HUDEP-2 (cell line): ENCODE data around the gene SLC22A4.

Experiments used
- DNase-seq, 76 experiments: peaks; one replicate each; lab custom pipeline; 2025; ENCODE audit not compliant: unreplicated experiment in 76 of 76; lab: John Stamatoyannopoulos, UW

The SLC22A4 gene

GRCh38 chr5:132272311-132273210, 21.6 kb upstream of the SLC22A4 start:
- peak in 61 of 76 experiments; percentile 3 to 74 (median 49) for DNase-seq

DNA sequence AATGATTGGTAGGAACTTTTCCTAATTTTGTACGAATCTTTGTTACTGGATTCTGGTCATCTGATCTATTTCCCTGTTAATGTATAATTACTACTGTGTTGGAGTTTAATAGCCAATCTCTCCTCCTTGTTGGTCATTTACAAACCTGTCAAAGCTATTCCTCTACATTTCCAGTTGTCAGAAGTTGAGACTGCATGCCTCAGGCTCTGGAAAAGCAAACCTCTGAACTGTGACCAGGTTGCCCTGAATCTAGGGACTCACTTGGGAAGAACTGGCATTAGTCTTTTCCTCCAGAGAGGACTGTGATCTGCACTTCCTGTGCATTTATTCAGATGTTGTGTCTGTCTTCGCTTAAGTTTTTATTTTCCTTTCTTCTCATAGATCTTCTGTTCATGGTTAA, 20.6 kb upstream of the SLC22A4 start:
- no peak for DNase-seq

DNA sequence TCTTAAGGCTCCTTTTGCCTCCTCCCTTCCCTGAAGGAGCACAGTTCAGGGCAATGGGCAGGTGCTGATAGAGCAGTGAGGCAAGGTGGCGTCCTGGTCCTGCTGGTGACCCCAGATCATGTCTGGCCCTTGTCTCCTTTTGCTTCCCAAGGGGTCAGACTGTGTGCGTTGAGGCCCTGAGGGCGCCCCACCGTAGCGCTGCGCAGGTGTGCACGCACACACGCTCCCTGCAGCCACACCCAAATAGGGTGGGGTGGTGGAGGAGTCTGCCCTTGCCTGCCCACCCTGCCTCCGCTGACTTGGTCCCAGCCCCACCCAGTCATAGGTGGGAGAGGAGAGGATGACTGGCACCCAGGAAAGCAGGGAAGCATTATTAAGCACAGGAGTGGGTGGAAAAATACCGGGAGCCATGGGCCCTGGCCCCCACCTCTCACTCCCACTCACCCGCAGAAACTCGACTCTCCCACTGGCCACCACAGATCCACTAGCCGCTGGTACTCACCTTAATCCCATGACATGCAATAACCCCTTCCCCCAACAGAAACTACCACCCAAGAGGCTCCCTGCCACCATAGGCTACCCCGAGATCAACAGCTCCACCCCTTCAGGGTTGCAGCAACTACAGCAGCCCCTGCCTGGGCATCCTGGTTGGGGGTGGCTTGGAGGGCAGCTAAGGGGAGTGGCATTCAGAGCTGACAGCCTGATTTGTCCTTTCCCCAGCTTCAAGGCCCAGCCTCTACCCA, 20.0 kb upstream of the SLC22A4 start:
- no peak for DNase-seq

DNA sequence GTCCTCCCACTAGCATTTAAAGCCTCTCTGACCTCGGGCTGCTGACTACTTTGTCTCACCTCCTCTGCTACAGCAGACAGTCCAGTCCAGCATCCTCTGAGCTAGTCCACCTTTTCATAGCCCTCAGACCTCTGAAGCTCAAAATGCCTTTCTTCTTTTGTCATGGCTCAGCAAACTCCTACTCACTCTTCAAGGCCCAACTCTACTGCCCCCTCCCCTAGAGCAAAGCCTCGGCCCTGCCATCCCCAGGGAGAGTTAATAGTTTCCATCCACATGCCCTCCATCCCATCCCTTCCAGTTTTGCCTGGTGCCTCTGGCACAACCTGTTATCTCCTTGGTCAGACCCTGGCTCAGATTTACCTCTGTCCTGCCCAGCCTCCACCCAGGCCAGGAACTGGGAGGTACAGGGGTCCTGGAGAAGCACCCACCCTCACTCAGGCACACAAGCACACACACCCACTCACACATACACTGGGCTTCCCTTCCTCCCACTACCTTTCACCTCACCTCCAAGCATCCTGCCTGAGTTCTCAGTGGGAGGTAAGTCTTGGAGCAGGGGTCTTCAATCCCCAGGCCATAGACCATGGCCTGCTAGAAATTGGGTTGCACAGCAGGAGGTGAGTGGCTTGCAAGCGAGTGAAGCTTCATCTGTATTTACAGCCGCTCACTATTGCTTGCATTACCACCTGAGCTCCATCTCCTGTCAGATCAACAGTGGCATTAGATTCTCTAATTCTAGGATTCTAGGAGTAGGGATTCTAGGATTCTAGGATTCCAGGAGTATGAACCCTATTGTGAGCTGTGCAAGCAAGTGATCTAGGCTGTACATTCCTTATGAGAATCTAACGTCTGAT, 18.6 kb upstream of the SLC22A4 start:
- no peak for DNase-seq

GRCh38 chr5:132277256-132277655, 16.9 kb upstream of the SLC22A4 start:
- DNase-seq: no peak

- no peak for DNase-seq
Measured at GRCh38 chr5:132277971-132278853, 16.0 kb upstream of the SLC22A4 start.

DNA sequence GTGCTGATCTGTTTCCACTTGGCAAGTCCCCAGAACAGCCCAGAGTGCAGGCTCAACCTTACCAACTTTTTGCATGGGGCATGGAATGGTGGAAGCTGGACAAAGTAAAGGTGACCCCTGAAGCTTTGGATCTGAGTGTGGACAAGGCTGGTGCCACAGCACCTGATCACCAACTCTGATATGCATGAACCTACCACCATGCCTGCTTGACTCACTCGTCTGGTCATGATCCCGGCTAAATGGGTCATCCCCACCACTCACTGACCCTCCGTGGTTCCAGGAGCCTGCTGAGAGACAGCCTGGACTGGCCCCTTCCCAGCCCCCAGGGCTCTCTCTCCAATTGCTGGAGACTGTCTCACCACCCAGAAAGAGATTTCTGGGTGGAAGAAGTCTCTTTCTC, 14.4 kb upstream of the SLC22A4 start:
- DNase-seq: no peak

GRCh38 chr5:132280371-132281240, 13.6 kb upstream of the SLC22A4 start:
- no peak for DNase-seq

DNA sequence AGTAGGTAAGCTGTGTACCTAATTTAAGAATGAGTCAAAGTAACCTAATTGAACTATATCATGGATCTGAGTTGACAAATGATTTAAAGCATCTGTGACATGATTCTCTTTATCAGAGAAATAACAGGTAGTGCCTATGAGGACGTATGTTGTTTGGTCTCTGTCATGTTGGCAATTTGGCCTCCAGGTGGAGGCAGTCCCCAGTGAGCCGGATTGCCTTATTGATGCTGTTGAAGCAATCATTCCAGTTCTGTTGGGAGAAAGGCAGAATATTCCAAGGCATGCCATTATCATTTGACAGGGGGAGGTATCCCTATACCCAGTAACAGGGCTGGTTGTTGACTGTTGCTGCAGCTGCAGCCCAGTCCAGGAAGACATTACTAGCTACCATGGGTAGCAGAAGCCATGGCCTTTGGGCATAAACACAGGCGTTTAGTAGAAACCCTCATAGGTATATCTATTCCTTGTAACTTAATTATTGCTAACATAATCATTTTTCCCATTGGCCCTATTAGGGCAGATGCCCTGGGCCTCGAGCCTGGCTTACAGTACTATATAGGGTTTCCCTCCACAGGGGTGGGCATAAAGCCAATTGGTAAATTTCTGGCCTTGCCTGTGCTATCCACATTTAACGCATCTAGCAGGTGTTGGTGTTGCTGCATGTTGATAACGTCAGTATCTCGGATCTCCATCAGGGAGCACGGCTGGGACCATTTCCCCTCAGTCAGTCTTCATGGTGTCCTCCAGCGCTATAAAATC, 12.2 kb upstream of the SLC22A4 start:
- peak in 1 of 76 experiments; percentile 3 for DNase-seq

- DNase-seq: peak in 62 of 76 experiments; percentile 8 to 74 (median 42)
Measured at GRCh38 chr5:132283423-132284043, 10.7 kb upstream of the SLC22A4 start.

DNA sequence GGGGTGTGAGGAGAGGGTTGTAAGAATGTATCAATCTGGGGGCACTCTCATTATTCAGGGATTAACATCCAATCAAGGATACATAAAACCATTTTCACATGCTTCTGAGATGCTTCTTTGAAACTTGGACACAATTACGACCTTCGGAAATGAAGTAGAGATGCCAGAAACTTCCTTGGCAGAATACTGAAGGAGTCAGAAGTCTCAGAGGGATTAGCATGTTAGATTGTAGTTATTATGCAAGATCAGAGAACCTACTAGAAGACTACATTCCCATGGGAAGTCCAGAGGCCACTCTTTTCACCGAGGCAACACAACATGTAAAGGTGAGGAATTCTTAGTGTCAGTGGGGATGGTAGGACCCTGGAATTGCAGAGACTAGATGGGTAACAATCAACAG, 5.1 kb upstream of the SLC22A4 start:
- no peak for DNase-seq

- no peak for DNase-seq
Measured at GRCh38 chr5:132291026-132291425, 3.2 kb upstream of the SLC22A4 start.

GRCh38 chr5:132293066-132293991, 865 bp upstream of the SLC22A4 start:
- DNase-seq: peak in 74 of 76 experiments; percentile 44 to 89 (median 79)

- peak in 67 of 76 experiments; percentile 13 to 81 (median 61) for DNase-seq
Measured at GRCh38 chr5:132294728-132295504, 722 bp downstream of the SLC22A4 start.

- no peak for DNase-seq
Measured at GRCh38 chr5:132295505-132296411, 1.6 kb downstream of the SLC22A4 start.
